ENCODE measurements around the gene DNAJC30. TPM values are rescaled to one million over a fixed set of nuclear protein-coding genes. Genes with fewer than 3 reads are reported as not detected.

Gene DNAJC30
- total and polyA plus RNA-seq, 2 of the 8 experiments (the other 6 are each of a cell fraction or from before 2014, with no cell fraction given) = 6.1 to 6.3 TPM

DNA sequence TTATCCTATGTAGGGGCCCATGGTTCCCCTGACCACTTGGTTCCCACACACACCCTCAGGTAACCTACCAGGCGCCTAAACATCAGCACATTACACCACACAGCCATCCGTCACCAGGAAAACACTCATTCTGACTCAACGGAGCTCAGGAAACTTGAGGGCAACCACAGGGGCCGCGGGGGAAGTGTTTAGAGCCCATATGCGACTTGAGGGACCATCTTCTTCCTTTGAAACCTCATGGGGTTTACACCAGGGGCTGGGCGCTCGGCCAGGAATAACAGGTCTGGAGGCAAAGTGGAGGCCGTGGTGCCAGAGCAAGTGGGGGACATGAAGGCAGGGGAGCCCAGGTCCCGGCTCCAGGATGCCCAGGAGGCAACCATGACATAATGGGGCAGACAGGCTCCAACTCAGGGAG lies 34.7 kb upstream of the DNAJC30 start (continued):
- TF ChIP-seq KDM4A (IDR thresholded peaks at IDR 0.05; ENCODE audit: low read depth, low read length, severe bottlenecking) (no peak), CHD2 (IDR thresholded peaks at IDR 0.05; ENCODE audit: low read length) (no peak)
